SKM-1 (cell line): ENCODE measurements around the gene TM7SF2.
A peak's percentile ranks its signal among the peaks of the same experiment; 100 is the strongest.

Experiments
- DNase-seq: peaks from one replicate; lab custom pipeline; 2025; ENCODE audit not compliant: unreplicated experiment; lab: John Stamatoyannopoulos, UW

The TM7SF2 gene

DNA sequence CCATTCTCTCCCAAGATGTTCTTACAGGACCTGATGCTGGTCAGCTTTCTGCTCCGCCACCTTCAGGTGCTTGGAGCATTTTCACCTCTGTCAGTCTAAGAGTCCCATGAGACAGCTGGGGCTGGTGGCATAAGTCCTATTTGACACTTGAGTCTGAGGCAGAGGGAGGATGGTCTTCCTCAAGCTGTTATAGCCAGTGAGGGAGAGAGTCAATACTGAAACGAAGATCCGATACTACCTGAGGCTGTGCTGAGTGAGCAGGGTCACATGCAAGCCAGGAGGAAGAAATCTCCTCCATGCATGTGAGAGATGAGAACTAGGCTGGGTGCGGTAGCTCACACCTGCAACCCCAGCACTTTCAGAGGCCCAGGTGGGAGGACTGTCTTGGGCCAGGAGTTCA lies 22.1 kb upstream of the TM7SF2 start:
- DNase-seq: no peak

DNA sequence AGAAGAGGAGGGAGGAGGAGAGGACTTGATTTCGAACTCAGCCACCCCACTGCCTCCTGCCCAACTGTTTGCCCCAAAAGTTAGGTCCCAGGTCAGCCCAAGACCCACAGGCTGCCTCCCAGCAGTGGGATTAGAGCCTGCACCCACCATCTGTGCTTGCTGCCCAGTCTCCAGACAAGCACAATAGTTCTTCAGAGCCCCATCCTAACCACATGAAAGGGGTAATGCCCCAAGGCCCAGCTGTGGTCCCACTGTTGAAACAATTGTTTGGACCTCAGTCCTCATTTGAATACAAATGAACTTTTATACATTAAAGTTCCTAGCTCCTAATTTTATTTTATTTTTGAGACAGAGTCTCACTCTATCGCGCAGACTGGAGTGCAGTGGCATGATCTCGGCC lies 21.0 kb upstream of the TM7SF2 start:
- DNase-seq: no peak

DNA sequence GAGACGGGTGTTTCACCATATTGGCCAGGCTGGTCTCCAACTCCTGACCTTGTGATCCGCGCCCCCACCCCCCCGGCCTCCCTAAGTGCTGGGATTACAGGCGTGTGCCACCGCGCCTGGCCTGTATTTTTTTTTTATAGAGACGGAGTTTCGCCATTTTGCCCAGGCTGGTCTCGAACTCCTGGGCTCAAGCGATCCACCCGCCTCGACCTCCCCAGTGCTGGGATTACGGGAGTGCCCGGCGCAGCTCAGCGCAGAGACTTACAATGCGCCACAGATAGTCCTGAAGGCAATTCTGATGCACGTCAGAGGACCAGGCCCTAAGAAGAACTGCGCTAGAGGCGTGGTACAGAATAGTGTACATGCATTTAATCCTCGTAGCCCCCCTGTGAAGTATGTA lies 16.2 kb upstream of the TM7SF2 start:
- no peak for DNase-seq

DNA sequence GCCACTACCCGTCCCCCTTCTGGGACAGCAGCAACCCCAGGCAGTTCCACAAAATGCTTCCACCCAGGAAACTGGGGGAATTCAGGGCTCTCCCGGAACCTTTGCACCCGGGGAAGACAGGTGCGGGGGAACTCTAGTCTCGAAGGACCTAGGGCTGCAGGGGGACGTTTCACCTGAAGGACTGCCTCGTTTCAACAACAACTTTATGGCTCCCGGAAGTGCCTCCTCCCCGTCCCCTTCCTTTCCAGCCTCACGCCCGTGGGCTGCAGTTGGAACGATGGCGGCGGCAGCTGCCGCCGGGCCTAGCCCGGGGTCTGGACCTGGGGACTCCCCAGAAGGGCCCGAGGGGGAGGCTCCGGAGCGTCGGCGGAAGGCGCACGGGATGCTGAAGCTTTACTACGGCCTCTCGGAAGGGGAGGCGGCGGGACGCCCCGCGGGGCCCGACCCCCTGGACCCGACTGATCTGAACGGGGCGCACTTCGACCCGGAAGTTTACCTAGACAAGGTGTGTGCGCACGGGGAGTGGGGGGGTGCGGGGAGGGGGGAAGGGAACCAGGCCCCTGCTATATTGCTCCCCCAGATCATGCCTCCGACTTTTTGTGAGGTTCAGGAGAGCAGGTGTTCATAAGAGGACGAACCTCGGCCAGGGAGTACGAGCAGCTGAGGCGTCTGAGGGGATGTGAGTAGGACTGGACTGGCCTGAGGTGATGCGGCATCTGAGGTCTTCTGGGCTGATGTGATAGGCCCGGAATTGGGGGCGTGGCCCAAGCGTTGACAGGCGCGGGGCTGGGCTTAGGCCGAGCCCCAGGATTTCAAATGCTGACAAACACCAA lies 15.5 kb upstream of the TM7SF2 start, which contains the start of gene VPS51:
TSS of gene VPS51 (plus strand) at position 241 of the 833 bp plus-strand sequence. CDS start at position 278, 37 bp downstream.
- DNase-seq: peak; percentile 76

DNA sequence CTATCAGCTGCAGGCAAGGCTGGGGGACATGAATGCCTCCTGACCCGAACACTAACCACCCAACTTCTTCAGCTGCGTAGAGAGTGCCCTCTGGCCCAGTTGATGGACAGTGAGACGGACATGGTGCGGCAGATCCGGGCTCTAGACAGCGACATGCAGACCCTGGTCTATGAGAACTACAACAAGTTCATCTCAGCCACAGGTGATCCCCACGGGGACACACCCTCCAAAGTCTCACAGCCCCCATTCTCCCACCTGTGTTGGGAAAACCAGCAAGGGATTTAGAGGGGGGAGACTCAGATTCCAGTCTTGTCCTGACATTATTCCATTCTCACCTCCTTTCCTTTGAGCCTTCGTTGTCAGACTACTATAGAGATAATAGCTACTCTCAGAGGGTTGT lies 14.7 kb upstream of the TM7SF2 start:
- DNase-seq: no peak

DNA sequence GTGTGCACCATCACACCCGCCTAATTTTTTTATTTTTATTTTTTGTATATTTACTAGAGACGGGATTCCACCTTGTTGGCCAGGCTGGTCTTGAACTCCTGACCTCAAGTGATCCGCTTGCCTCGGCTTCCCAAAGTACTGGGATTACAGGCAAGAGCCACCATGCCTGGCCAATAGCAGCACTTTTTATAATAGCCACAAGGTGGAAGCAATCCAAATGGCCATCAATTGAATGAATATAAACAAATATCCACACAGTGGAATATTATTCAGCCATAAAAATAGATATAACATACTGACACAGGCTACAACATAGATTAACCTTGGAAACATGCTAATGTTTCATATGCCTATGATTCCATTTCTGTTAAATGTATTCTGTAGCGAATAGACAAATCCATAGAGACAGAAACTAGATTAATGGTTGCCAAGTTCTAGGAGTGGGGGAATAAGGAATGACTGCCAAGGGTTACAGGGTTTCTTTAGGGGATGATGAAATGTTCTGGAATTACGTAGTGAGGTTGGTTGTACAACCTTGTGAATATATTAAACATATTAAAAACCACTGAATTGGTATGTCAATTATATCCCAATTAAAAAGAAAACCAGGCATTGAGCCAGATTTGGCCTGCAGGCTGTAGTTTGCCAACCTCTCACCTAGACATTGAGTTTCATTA lies 10.9 kb upstream of the TM7SF2 start:
- DNase-seq: no peak

DNA sequence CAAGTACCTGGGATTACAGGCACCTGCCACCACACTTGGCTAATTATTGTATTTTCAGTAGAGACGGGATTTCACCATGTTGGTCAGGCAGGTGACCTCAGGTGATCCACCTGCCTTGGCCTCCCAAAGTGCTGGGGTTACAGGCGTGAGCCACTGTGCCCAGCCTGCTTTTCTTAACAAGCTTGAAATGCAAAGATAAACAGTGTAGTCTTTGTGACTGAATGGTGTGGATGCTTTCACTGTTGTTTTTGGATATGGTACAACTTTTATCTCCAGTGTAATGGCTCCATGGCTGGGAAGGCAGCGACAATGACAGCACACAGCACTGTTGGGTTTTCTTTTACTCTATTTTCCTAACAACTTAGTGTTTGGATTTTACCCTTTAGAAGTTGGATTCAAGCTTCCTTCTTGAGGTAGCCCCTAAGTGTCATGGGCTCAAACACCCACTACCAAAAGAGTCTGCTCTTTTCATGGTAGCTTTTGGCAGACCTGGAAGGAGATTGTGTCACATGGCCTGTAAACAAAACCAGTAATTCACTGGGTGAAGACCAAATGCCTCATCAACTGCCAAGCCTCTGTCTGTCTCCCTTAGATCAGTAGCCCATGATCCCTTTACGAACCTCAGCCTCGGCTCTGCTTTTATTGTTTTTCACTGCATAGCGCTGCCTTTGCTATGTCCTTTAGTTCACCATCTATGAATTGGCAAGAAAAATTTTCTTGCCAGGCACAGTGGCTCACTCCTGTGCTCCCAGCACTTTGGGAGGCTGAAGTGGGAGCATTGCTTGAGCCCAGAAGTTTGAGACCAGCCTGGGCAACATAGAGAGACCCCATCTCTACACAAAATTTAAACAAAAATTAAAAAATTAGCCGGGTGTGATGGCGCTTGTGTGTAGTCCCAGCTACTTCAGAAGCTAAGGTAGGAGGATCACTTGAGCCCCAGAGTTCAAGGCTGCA lies 9.3 kb upstream of the TM7SF2 start:
- DNase-seq: no peak

DNA sequence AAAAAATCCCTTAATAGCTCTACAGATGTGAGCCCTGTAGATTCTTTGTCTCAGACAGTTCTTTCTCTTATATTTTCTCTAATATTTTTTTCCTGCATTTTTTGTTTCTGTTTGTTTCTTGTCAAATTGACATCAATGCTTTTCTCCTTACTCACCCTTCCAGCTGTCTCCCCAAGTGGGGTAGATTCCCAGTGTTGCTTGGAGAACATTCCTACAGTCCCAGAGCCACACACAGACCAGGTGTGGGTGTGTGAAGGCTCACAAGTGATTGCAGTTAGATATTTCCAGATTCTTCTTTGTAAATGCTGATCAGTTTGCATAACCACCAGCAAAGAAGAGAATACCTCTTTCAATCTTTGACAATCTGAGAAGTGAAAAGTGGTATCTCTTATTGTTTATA lies 8.2 kb upstream of the TM7SF2 start:
- DNase-seq: no peak

DNA sequence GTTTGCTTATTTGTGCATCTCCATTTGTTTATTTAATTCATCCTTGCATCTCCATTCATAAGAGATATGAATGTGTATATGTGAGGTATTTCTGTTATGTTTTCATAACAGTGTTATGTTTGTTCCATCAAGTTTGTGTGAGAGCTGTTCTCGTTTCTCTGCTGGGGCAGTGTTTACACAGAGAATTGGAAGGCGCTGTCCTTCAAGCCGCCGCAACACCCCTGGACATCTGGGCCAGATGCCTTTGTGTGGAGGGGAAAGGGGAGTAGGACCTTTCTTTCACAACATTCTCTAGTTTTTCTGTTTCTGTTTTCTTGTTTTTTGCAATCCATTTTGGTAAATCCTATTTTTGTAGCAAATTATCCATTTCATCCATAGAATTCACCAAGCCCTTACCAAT lies 7.0 kb upstream of the TM7SF2 start:
- no peak for DNase-seq

DNA sequence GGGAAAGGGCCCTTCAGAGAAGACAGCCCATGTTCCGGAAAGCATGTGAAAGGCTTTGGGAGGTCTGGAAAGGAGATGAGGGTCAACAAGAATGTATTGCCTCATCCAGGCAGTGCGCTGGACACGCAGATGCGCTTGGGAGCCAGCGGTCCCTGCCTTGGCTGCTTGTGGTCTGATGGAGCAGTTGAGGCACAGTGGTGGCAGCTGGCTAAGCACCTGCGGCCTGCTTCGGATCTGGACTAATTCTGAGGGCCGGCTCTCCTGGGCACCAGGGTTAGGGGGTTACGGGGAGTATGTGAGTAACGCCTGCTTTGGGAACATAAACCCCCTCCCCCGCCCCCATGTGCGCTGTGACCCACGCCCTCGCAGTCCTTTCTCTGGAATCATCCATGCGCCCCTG lies 4.6 kb upstream of the TM7SF2 start:
- no peak for DNase-seq

DNA sequence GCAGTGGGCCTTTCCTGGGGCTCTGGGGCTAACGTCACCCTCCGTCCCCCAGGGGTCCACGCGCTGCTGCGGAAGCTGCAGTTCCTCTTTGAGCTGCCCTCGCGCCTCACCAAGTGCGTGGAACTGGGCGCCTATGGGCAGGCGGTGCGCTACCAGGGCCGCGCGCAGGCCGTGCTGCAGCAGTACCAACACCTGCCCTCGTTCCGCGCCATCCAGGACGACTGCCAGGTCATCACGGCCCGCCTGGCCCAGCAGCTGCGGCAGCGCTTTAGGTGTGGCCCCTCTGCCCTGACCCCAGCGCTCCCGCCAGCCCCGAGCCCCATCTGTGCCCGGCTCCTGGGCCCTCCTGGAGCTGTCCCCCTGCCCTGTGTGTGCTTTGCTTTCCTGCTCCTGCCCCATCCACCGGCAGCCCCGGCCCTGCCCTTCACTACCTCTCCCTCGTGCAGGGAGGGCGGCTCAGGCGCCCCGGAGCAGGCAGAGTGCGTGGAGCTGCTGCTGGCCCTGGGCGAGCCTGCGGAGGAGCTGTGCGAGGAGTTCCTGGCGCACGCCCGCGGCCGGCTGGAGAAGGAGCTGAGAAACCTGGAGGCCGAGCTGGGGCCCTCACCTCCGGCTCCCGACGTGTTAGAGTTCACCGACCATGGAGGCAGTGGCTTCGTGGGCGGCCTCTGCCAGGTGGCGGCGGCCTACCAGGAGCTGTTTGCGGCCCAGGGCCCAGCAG lies 3.8 kb upstream of the TM7SF2 start:
- DNase-seq: no peak

DNA sequence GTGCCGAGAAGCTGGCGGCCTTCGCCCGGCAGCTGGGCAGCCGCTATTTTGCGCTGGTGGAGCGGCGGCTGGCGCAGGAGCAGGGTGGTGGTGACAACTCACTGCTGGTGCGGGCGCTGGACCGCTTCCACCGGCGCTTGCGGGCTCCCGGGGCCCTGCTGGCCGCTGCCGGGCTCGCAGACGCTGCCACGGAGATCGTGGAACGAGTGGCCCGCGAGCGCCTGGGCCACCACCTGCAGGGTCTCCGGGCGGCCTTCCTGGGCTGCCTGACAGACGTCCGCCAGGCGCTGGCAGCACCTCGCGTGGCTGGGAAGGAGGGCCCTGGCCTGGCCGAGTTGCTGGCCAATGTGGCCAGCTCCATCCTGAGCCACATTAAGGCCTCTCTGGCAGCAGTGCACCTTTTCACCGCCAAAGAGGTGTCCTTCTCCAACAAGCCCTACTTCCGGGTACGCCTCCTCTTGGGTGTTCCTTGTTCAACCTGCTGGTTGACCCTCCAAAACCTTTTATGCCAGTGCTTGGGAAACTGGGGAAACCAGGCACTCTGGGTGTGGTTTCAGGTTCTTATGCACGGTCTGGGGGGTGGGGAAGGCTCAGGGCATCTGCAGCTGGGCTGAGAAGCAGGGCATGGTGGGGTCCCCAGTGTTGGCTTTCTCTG lies 3.1 kb upstream of the TM7SF2 start:
- DNase-seq: no peak

DNA sequence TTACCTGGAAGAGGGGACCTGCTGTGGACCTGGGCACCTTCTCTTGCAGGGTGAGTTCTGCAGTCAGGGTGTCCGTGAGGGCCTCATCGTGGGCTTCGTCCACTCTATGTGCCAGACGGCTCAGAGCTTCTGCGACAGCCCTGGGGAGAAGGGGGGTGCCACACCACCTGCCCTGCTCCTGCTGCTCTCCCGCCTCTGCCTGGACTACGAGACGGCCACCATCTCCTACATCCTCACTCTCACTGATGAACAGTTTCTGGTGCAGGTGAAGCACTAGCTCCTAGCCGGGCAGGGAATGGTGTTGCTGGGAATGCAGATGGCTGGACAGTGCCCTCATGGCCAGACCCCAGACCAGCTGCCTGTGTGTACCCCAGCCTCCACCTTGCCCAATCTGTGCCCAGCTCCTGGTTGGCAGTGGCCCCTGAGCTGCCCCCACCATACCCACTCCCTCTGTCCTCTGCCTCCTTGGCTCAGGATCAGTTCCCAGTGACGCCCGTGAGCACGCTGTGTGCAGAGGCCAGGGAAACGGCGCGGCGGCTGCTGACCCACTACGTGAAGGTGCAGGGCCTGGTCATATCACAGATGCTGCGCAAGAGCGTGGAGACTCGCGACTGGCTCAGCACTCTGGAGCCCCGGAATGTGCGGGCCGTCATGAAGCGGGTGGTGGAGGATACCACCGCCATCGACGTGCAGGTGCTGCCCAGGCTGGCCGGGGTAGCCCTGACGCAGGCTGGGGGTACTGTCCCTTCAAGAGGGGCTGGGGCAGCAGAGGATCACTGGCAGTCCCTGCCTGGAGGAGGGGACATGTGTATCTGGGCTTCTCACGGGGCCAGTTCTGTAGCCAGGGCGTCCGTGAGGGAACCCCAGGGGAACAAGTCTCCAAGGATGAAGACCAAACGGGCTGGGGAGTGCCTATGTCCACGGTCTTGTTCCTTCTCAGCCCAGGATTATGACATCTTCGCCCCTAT lies 2.2 kb upstream of the TM7SF2 start:
- no peak for DNase-seq

DNA sequence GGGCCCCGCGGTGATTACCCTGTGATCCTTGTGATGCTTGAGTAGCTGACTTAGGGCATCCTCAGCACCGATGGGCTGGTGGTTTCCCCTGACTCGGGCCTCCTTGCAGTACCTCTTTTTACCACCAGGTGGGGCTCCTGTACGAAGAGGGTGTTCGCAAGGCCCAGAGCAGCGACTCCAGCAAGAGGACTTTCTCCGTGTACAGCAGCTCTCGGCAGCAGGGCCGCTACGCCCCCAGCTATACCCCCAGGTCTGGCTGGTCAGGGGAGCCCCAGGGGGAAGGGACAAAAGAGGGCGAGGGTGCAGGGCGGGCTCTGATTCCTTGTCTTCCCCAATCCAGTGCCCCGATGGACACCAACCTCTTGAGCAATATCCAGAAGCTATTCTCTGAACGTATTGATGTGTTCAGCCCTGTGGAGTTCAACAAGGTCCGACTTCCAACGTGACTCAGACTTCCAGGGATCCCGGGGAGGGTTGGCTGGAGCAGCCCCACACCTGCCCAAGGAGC lies 1.3 kb upstream of the TM7SF2 start:
- DNase-seq: peak; percentile 63

DNA sequence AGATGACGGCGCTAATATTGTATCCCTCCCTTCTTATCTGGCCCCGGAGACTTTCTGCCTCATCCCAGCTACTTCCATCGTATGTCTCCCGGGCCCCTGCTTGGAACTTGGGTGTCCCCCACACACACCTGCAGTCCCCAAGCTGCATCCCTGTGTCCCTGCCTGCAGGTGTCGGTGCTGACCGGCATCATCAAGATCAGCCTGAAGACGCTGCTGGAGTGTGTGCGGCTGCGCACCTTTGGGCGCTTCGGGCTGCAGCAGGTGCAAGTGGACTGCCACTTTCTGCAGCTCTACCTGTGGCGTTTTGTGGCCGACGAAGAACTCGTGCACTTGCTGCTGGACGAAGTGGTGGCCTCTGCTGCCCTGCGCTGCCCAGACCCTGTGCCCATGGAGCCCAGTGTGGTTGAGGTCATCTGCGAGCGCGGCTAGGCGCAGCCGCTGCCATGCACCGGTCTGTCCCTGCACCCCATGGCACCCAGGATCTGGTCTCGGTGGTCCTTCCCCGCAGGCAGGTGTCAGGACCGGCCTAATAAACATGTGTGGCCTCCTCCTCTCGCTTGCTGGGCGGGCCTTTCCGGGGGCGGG lies 421 bp upstream of the TM7SF2 start:
- DNase-seq: no peak

DNA sequence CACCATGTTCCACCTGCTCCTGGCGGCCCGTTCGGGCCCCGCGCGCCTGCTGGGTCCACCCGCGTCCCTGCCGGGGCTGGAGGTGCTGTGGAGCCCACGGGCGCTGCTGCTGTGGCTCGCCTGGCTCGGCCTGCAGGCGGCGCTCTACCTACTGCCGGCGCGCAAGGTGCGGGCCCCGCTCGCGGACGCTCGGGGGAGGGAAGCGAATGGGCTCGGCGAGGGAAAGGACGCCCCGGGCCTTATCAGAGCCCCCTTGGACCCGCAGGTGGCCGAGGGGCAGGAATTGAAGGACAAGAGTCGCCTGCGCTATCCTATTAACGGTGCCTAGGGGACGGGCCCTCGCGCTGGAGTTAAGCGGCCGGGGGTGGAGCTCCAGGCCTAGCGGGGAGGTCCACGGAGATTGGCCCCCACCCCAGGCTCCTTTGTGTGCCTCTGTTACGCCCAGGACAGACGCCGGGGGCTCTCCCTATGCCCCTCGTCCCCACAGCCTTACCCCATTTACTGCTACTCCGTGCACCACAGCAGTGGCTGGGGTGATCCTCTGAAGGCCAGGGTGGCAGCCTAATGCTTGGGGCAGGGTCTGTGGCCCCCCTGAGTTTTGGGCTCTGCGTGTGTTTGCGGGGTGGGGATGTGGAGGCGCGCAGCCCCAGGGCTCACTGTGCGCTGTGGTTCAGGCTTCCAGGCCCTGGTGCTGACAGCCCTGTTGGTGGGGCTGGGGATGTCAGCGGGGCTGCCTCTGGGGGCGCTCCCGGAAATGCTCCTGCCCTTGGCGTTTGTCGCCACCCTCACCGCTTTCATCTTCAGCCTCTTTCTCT lies 1.1 kb downstream of the TM7SF2 start:
- no peak for DNase-seq

DNA sequence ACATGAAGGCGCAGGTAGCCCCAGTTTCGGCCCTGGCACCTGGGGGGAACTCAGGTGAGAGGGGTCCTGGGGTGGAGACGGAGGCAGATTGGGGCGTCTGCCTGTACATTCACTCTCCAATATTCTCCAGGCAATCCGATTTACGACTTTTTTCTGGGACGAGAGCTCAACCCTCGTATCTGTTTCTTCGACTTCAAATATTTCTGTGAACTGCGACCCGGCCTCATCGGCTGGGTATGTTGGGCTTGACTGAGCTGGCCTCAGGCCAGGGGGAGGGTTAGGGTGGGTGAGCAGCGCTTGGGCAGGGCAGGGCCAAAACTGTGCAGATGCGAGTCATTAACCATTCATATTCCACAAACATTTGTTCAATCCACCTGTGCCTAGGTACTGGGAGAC lies 1.7 kb downstream of the TM7SF2 start:
- DNase-seq: no peak

DNA sequence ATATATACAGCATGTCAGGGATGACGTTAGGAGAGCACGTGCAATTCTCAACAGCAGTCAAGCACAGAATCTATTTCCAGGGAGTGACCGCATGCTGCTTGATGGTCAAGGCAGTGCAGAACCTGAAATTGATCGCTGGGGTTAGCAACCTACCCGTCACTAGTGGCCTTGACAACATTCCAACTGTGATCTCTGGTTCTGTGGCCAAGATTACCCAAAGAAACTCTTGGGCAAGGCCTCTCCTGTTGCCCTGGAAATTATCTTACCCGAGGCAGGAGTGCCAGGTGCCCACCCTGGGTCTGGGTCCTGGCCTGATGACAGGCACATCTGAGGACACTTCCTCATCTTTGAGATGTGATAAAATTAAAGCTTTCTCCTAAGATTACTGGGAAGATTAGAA lies 2.2 kb downstream of the TM7SF2 start:
- DNase-seq: no peak
